NCI-H1092 treated with DMSO at 0.1 percent for 48 hours (cell line): Measurements from ENCODE around the gene IFNB1.
A peak's percentile ranks its signal among the peaks of the same experiment; 100 is the strongest.

ENCODE experiments used
- DNase-seq: peaks from one replicate; lab custom pipeline; 2025; lab: John Stamatoyannopoulos, UW

Gene IFNB1

DNA sequence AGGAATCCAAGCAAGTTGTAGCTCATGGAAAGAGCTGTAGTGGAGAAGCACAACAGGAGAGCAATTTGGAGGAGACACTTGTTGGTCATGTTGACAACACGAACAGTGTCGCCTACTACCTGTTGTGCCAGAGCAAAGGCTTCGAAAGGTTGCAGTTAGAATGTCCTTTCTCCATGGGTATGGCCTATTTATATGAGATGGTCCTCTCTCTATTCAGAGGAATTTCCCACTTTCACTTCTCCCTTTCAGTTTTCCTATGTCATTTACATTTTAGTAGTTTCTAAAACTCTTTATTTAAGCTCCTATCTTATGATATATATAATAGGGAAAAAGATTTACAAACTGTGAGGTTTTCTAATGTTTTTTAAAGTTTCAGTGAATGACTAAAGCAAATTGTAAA, at the start of gene IFNB1:
Gene IFNB1, minus strand, starts transcription at position 162 of the 400 bp plus-strand sequence. Its CDS starts 73 bp downstream, at position 89.
- DNase-seq: no peak

DNA sequence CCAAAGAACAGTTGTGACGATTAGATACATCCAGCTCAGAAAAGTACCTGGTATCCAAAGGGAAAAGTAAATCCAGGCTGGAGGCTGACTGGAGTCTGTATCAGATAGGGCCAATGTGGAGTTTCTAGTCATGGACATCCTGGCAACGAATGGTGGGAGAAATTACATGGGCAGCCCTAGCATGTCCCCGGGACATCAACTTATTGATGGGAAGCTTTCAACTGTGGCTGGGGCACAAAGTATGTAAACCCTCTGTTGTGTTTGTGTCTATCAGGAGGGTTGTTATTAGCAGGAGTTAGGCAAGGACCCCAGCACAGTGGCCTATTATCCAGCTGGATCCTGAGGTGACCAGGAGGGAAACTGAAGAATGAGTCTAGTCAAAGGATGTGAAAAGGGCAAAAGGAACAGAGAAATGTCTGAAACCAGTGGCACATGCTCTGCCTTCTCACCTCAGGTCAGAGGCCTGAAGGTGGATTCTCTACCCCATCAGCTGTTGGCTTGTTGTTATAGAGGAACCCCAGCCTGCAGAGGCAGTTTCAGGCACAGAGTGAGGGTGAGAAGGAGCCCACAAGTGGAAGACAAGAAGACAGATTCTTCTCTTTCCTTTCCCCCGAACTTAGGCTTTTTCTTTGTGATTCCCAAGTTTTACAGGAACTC, 44.0 kb upstream of the IFNB1 start:
- no peak for DNase-seq

DNA sequence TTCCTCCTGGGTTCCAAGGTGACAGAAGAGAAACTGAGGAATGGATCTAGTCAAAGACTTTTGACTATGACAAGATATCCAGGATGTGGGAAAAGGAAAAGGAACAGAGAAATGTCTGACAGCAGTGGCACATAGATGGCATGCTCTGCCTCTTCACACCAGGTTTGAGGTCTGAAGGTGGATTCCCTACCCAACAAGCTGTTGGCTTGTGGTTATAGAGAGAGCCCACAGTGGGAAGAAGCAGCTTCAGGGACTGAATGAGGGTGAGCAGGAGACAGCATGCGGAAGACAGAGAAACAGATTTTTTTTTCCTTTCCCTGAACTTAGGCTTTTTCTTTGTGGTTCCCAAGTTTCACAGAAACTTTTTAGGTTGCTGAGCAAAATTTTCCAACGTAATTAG, 43.3 kb upstream of the IFNB1 start:
- DNase-seq: no peak

DNA sequence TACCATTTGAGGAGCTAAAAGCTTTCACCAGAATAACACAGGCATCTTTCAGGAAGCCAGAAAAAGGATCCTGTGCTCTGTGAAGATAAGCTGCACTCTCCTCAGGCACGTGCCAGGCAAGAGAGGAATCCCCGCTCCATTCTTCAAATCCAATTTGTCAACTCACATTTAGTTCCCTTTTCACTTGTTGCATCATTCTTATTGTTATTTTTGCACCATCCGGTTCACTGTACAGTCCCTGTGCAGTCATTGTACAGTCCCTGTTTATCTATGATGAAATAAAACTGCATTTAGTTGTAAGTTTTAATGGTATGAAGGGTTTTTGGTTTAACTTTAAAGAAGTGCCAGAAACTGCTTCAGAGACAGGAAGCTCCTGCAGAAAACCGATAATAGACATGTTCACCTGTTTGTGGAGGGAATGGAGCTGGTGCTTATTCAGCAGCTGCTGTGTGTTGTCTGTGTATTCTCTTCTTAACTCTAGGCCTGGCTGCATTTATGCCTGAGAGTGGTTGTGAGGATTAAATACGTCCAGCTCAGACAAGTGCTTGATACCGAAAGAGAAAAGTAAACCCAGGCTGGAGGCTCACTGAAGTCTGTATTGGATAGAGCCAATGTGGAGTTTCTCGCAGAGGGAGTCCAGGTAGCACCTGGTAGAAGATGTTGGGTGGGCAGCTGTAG, 41.5 kb upstream of the IFNB1 start:
- no peak for DNase-seq

DNA sequence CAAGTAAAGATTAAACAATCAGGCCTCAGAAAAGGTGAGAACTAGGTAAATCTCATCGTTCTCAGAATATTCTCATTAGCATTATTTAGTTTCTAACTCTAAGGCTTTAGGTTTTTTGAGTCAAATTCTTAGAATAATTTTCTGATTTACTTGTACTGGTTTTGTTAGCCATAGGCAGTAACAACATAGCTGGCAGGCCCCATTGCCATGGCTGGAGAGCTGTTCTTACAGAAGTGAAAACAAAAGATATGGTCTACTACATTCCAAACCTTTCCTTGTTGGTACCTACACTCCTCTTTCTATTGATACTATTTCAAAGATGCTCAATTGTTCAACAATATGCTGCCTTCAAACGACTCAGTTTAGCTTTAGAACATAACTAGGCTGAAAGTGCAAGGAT, 36.6 kb upstream of the IFNB1 start:
- DNase-seq: no peak

DNA sequence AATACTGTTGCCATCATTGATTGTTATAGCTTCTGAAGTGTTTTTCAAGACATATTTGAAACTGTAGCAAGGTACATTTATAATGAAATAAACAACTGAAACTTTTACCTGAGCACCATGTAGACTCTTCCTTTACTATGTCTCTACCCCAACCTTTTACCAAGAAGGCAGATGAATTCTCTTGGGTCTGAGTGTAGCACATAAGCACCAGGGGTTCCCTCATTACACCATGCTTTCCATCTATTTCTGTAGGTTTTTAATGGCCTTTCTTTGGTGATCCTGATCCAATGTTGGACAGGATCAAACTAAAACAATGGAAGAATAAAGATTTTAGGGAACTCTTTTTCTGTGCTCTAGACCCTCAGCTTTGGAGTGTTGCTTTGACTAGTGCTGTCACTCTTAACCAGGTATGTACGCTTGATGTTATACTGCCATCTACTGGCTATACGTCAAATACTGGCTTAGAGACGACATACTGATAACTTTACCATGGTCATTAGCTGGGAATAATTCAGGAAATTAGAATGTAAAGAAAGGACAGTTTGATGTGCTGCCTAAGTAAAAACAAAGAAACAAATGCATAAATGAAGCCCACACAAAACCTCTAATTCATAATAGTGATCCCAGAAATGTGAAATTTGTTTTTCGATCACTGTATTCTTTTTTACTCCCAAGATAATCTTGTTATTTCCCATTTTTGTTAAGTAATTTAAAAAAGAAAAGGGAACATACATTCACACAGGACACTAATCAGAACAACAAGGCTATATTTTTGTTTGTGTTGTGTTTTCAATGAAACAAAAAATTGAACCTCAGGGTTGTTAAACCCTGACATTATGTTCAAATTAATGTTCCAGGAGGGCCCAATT, 33.2 kb upstream of the IFNB1 start:
- peak; percentile 75 for DNase-seq

DNA sequence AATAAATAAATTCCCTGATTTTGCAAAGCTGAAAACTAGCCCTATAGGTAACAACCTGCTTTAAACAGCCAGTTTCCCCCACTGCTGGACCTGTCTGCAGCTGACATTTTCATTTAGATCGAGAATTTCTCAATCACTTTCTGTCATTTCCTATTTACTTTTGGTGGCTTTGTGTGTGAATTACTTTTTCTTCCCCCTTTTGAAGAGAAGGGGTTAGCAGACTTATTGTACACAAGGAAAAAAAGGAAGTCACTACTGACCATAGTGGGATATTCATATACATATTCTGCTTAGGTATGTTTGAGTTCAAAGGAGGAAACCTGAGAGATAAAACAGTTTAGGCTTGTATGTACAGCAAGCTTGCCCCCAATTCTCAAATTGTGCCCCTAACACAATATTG, 27.0 kb upstream of the IFNB1 start:
- DNase-seq: no peak

DNA sequence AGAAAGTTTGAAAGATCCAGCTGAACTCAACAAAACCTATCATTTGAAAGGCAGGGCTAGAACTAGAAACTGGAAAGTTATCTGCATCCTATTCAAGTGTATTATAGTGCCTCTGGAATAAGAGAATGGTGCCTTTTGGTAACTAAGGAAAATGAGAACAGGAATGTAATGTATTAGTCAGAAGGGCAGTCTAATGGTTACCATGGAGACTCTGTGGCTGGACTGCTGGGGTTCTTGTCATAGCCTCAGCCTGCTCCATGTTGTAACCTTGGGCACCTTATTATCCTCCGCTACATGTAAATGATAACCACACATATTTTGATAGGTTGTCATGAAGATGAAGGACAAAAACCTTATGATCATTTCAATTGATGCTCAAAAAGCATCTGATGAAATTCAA, 24.6 kb upstream of the IFNB1 start:
- no peak for DNase-seq

DNA sequence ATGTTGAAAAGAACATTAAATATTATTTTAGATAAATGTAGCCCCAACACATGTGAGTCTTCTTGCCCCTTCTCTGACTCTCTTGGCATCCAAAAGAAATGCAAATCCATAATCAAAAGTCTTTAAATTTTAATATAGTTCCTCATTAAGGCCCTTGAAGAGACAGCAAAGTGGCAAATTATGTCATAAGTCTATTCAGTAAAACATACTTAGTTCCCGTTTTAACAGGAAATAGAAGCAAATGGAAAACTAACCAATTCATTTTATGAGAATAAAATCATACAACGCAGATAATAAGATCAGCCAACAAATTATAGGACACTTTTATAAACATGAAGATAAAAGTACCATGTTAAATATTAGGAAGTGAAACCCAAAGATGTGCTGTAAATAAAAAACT, 20.1 kb upstream of the IFNB1 start:
- no peak for DNase-seq

DNA sequence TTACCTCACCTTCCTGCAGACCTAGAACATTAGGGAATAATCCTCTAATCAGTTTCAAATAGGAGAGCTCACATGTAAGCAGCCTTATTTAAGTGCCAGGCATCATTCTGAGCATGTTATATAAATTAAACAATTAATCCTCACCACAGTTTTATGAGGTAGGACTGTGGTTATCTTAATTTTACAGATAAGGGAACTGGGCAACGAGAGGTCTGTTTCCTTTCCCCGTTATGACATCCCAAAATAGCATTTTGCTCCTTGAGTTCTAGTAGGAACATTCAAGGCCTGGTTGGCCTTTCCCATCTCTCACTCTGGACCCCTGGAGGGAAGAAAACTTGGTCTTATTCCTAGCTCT, 19.1 kb upstream of the IFNB1 start:
- DNase-seq: no peak

DNA sequence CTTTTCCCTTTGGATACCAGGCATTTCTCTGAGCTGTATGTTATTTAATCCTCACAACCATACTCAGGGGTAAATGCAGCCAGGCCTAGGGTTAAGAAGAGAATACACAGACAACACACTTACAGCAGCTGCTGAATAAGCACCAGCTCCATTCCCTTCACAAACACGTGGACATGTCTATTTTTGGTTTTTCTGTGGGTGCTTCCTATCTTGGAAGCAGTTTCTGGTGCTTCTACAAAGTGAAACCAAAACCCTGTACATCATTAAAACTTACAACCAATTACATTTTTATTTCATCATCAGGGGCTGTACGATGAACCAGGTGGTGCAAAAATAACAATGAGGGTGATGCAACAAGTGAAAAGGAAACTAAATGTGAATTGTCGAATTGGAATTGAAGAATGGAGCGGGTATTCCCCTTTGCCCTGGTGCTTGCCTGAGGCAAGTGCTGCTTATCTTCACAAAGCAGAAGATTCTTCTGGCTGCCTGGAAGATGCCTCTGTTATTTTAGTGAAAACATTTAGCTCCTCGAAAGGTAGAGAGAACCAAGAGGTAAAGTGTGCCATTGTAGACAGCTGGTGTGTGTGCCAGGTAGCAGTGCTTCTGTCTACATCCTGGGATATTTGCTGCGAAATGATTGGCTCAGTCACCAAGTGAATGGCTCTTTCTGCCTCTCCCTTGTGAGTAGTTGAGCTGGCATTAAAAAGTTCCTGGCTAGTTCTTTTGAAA, 18.6 kb upstream of the IFNB1 start:
- no peak for DNase-seq

DNA sequence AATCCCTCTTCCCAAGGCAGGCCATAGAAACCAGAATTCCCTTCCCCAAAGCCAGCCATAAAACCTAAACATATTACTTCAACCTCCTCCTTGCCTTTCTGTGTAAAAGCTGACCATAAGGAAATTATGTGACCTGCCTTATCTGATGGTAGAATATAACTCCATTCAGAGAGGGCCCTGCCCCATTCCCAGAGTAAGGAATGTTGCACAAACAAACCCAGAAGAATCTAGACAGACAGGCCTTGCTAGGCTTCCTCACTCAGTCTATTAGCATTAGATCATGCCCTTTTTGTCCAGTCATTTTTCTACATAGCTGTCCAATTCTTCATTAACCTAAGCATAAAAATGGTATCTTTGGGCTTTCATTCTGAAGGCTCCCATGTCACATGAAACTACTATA, 17.8 kb upstream of the IFNB1 start:
- DNase-seq: no peak

DNA sequence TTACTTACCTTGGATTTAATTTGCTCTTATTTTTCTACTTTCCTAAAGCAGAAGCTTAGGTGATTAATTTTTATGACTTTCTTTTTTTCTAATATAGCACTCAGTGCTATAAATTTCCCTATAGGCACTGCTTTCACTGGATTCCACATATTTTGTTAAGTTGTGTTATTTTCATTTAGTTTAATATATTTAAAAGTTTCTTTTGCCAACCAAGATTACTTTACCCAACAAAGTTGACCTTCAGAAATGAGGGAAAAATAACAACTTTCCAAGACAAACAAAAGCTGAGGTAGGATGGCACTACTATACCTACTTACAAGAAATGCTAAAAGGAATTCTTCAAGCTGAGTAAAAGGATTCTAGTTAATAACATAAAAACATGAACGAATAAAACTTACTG, 8.8 kb upstream of the IFNB1 start:
- no peak for DNase-seq

DNA sequence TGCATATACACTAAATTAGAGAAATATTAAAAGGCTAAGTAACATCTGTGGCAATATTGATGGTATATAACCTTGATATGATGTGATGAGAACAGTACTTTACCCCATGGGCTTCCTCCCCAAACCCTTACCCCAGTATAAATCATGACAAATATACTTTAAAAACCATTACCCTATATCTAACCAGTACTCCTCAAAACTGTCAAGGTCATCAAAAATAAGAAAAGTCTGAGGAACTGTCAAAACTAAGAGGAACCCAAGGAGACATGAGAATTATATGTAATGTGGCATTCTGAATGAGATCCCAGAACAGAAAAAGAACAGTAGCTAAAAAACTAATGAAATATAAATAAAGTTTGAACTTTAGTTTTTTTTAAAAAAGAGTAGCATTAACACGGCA, 7.3 kb upstream of the IFNB1 start:
- DNase-seq: no peak

DNA sequence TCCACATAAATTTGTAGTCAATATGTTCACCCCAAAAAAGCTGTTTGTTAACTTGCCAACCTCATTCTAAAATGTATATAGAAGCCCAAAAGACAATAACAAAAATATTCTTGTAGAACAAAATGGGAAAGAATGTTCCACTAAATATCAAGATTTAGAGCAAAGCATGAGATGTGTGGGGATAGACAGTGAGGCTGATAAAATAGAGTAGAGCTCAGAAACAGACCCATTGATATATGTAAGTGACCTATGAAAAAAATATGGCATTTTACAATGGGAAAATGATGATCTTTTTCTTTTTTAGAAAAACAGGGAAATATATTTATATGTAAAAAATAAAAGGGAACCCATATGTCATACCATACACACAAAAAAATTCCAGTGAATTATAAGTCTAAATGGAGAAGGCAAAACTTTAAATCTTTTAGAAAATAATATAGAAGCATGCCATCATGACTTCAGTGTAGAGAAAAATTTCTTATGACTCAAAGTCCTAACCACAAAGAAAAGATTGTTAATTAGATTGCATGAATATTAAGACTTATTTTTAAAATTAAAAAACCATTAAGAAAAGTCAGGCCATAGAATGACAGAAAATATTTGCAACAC, 6.6 kb upstream of the IFNB1 start:
- no peak for DNase-seq

DNA sequence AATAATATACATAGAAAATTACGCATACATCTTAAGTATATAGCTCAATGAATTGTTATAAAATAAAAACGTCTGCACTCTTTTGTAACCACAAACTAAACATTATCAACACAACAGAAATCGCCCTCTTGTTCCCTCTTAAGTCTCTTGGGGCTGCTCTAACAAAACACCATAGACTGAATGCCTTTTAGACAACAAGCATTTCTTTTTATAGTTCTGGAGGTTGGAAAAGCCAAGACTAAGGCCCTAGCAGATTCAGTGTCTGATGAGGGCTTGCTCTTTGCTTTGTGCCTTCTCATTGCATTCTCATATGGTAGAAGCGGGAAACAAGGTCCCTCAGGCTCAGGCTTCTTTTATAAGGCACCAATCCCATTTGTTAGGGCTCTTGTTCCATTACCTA, 4.9 kb upstream of the IFNB1 start:
- no peak for DNase-seq

DNA sequence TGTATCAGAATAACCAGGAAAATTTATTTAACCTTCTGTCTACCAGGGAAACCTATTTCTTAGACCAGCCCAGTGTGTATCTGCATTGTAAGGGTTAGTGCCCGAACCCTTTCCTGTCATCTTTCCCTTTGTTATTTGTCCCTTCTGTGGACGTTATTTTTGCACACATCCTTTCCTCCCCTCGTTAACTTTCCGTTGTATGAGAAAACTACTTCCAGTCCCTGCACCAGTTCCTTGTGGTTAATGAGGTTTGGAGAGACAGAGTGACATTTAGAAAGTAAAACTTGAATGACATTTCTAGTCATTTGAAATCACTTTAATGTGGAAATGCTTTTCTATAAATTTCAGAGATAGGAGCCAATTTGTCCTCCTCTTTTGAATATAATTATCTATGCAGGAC, 4.3 kb upstream of the IFNB1 start:
- no peak for DNase-seq

DNA sequence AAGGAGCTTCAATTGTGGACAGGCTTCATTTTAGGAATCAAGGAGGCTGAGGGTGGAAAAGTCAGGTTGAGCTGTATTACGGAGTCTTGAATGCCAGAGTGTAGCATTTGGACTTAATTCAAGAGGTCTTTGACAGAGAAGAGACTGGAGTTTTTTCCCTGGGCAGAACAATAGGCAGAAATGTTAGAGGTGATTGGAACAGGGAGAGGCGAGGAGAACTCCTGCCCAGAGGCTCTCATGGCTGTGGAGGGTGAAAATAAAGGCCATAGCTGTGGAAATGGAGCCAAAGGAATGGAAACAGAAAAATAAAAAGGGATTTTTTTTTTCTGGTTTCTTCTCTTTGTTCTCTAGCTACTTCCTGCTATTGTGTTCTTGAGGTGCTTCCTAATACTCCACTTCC, 3.7 kb upstream of the IFNB1 start:
- DNase-seq: no peak

DNA sequence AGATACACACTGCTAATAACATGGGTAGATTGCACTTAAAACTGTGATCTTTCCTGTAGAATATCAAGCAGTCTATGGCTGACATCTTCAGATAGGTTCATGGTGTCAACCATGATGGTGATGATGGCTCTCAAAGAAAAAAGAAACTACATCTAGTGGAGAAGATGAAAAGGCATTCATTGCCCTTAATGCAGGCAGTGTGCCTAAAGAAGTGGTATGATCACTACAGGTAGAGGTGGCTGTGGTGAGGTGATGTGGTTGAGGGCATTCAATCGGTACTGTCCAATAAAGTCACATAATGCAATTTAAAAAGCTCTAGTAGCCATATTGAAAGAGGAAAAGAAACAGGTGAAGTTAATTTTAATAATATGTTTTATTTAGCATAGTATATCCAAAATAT, 3.1 kb upstream of the IFNB1 start:
- DNase-seq: no peak

DNA sequence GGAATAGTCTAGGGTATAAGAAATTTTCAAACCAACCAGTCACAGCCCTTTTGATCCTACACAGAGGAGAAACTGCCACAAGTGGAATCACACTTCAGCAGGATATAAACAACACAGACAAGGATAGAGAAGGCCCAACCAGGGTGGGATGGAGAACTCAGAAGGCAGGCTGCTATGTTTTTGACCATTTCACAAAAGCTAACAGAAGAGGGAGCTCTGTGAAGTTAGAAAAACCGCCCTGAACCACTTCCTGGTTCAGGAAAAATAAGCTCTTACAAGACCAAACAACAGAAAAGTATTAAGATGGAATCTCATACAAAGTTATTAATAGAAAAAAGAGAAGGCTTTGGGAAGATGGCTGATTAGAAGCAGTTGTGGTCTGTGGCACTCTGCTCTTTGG, 960 bp upstream of the IFNB1 start:
- no peak for DNase-seq

DNA sequence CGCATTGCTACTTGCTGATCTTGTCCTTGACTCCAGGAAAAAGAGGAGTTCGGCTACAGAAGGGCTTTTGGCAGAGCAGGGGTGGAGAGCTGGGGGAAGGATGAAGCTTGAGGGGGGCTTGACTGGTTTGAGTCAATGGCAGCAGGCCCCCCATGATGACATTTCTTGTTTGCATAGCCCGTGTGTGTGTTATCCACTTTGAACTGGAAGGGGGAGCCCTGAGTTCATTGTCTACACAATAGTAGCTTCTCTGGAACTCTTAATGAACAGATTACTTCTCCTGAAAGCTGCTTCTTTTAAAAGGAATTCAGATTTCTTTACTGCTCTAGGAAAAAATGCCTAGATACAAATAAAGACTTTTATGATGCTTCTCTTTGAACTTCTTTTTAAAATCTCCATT, 2.3 kb downstream of the IFNB1 start:
- no peak for DNase-seq

DNA sequence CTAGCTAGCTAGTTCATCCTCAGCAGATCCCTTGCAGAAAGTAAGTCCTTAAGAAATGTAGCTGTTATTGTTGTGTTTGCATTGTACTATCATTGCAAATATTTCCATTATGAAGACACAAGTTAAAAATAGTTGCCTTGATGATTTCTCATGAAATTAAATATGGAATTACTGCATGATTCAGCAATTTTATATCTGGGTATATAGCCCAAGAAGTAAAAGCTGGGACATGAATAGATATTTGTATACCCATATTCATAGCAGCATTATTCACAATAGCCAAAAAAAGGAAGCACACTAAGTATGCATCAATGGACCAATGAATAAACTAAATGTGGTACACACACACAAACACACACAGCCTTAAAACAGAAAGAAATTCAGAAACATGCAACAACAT, 6.8 kb downstream of the IFNB1 start:
- DNase-seq: no peak
